CD4-positive, alpha-beta T cell (primary cell): ENCODE measurements around the gene SH3BP5. TPM values are rescaled to one million over a fixed set of nuclear protein-coding genes. Genes with fewer than 3 reads are reported as not detected.

Experiments
- ATAC-seq: fragments of 200-7000 bp; cut with Tn5 transposase; one replicate; pipeline ENCODE4 v1.10.0; 2022; ENCODE audit warnings: mild to moderate bottlenecking; ENCODE audit not compliant: poor library complexity
- CTCF ChIA-PET: fragments of 350-600 bp; sonication (Branson Sonifier 250); formaldehyde crosslinking; loops from one replicate; lab custom pipeline; 2021; ENCODE audit warnings: antibody characterized with exemption, inconsistent platforms; lab: Charles Lee
- POLR2A ChIA-PET: fragments of 350-600 bp; sonication (Branson Sonifier 250); formaldehyde crosslinking; loops from one replicate; lab custom pipeline; 2021; ENCODE audit warnings: antibody characterized with exemption, inconsistent platforms; lab: Charles Lee
- DNase-seq, 14 experiments: peaks; one replicate each; pipeline ENCODE4 v3.0.0-alpha.2; 2013 to 2020; ENCODE audit warnings: mixed read lengths in 2 of 14
- H3K27ac ChIP-seq, 2 donors: one replicate each; pipeline versions ENCODE4 v1.5.1 to v1.7.0; 2013; ENCODE audit warnings: low read length in 2 of 2, low read depth in 1 of 2, mild to moderate bottlenecking in 1 of 2
- H3K27me3 ChIP-seq, 2 experiments: 1 replicate in 1 of 2; 2 replicates in 1 of 2; pipeline versions ENCODE4 v1.6.1 to v1.7.0; 2013; ENCODE audit warnings: low read length in 2 of 2, control low read depth in 1 of 2, mild to moderate bottlenecking in 1 of 2, moderate library complexity in 1 of 2; ENCODE audit not compliant: insufficient read depth in 2 of 2, control insufficient read depth in 1 of 2
- H3K36me3 ChIP-seq: one replicate; pipeline ENCODE4 v1.6.1; 2013; ENCODE audit warnings: low read length, control low read depth; ENCODE audit not compliant: insufficient read depth
- H3K4me1 ChIP-seq: one replicate; pipeline ENCODE4 v1.6.1; 2013; ENCODE audit warnings: low read length, control low read depth; ENCODE audit not compliant: insufficient read depth
- H3K4me3 ChIP-seq: one replicate; pipeline ENCODE4 v1.5.1; 2013; ENCODE audit warnings: mild to moderate bottlenecking, low read length, moderate library complexity
- H3K9me3 ChIP-seq, 2 experiments: 1 replicate in 1 of 2; 2 replicates in 1 of 2; pipeline versions ENCODE4 v1.6.1 to v1.7.0; 2013; ENCODE audit warnings: low read length in 2 of 2, mild to moderate bottlenecking in 2 of 2, control low read depth in 1 of 2, moderate library complexity in 1 of 2; ENCODE audit not compliant: control insufficient read depth in 1 of 2, insufficient read depth in 1 of 2
- H3K27ac Mint-ChIP-seq: one replicate; pipeline ENCODE4 v1.8.0; 2020; ENCODE audit warnings: mixed read lengths
- H3K27me3 Mint-ChIP-seq: one replicate; pipeline ENCODE4 v1.8.0; 2021; ENCODE audit warnings: mixed read lengths
- H3K36me3 Mint-ChIP-seq: one replicate; pipeline ENCODE4 v1.8.0; 2021; ENCODE audit warnings: low read depth, mixed read lengths
- H3K4me1 Mint-ChIP-seq: one replicate; pipeline ENCODE4 v1.8.0; 2021; ENCODE audit warnings: low read depth, mixed read lengths
- H3K4me3 Mint-ChIP-seq: one replicate; pipeline ENCODE4 v1.8.0; 2020; ENCODE audit warnings: mild to moderate bottlenecking, mixed read lengths
- H3K9me3 Mint-ChIP-seq: one replicate; pipeline ENCODE4 v1.8.0; 2020; ENCODE audit warnings: mixed read lengths
- intact Hi-C, 2 experiments: fragments of 100-400 bp; cut with DNase I in 1 of 2; cut with micrococcal nuclease in 1 of 2; formaldehyde crosslinking; loops; one replicate each; pipeline versions ENCODE4 v1.15.1 to v1.9.0; 2023 to 2025; cut with DNase I, micrococcal nuclease
- total RNA-seq, 174 experiments: library from RNA in 2 of 174; stranded (reverse) in 2 of 174; gene quantifications; one replicate each; pipeline ENCODE4 v1.2.3 and lab custom pipeline; 2021 to 2026
- TF ChIP-seq, protein P1 (sequence below): fragments of 200-600 bp; IDR thresholded peaks from one replicate; pipeline ENCODE4 v1.8.0; 2022; ENCODE audit warnings: antibody characterized with exemption, mild to moderate bottlenecking

The SH3BP5 gene
- total RNA-seq, 2 experiments from 2014 or later, result 16.8 to 17.7 TPM

DNA sequence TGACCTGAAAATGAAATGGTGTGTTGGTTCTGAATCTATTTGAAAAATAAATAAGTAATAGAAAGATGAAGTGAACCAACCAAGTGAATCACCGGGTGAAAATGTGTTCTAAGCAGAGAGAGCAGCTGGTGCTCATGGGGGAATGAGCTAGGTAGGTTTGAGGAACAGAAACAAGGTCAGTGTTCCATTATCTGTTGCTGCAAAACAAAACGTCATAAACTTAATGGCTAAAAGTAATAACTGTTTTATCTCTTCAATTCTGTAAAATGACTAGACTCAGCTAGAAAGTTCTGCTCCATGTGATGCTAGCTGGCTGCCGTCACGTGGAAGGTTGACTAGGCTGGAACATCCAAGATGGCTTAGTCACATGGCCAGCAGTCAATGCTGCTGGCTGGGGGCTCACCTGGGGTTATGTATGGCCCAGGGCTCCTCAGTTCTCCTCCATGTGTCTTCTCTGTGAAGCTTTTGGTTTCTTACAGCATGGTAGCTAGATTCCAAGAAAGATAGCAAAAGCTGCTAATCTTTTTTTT is 13.3 kb upstream of the SH3BP5 start:
- ATAC-seq, result no peak
- TF ChIP-seq, protein P1, sequence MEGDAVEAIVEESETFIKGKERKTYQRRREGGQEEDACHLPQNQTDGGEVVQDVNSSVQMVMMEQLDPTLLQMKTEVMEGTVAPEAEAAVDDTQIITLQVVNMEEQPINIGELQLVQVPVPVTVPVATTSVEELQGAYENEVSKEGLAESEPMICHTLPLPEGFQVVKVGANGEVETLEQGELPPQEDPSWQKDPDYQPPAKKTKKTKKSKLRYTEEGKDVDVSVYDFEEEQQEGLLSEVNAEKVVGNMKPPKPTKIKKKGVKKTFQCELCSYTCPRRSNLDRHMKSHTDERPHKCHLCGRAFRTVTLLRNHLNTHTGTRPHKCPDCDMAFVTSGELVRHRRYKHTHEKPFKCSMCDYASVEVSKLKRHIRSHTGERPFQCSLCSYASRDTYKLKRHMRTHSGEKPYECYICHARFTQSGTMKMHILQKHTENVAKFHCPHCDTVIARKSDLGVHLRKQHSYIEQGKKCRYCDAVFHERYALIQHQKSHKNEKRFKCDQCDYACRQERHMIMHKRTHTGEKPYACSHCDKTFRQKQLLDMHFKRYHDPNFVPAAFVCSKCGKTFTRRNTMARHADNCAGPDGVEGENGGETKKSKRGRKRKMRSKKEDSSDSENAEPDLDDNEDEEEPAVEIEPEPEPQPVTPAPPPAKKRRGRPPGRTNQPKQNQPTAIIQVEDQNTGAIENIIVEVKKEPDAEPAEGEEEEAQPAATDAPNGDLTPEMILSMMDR, result no peak
- intact Hi-C loops, result no loop called here
- Mint-ChIP-seq H3K27ac (no peak overlapping the region), H3K4me3 (peak overlapping the region; percentile 3), H3K9me3 (peaks cover 7% of the 10 kb centered on the region), H3K27me3 (no peaks in the 10 kb centered on the region), H3K36me3 (no peaks in the 10 kb centered on the region), H3K4me1 (peaks cover 73% of the 10 kb centered on the region)
- H3K4me3 ChIP-seq, result no peak overlapping the region
- no peaks in the 10 kb centered on the region for H3K27me3 ChIP-seq
- DNase-seq, result peak in 2 of 14 experiments; percentile 31 to 46
- H3K27ac ChIP-seq, result no peak overlapping the region
- peaks cover 0 to under 1% of the 10 kb centered on the region in 2 experiments for H3K9me3 ChIP-seq
- H3K36me3 ChIP-seq, result no peaks in the 10 kb centered on the region
- ChIA-PET CTCF (interaction anchor here (0.6 to 4.1 kb wide), 4 partner anchors 9 to 238 kb away, joined by 3 to 17 read pairs (median 4); partner anchors contain the start of gene SH3BP5), POLR2A (interaction anchor here (0.6 to 1.6 kb wide), 5 partner anchors 12 to 72 kb away, joined by 3 to 6 read pairs (median 3); partner anchors contain the start of gene SH3BP5)
- H3K4me1 ChIP-seq, result peaks cover 55% of the 10 kb centered on the region

DNA sequence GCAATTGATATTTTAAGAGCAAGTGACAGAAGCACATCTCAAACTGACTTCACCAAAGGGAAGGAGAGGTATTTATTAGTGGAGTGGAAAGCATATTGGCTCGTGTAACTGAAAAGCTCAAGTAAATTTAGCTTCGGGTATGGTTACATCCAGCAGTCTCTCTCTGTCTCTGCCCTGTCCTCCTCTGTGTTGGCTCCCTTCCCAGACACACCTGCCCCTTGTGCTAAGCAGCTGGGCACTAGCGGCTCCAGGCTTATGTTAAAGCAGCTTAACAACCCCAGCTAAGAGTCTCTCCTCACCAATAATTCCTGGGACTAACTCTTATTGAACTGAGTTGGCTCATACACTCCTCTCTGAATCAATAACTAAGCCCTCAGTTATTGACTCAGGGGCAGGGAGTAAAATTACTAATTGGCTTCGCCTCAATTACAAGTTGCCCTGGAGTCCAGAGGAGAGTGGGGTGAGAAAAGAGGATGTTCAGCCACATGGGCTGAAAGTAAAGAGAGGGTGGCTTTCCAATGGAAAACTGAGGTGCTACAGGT is 12.8 kb upstream of the SH3BP5 start:
- no peak for DNase-seq
- Mint-ChIP-seq H3K4me3 (peak overlapping the region; percentile 3), H3K36me3 (no peaks in the 10 kb centered on the region), H3K9me3 (peaks cover 2% of the 10 kb centered on the region), H3K27ac (no peak overlapping the region), H3K27me3 (no peaks in the 10 kb centered on the region), H3K4me1 (peaks cover 68% of the 10 kb centered on the region)
- Histone ChIP-seq H3K9me3 (no peaks in the 10 kb centered on the region), H3K27me3 (no peaks in the 10 kb centered on the region), H3K4me1 (peaks cover 50% of the 10 kb centered on the region), H3K27ac (no peak overlapping the region), H3K4me3 (no peak overlapping the region), H3K36me3 (no peaks in the 10 kb centered on the region)
- CTCF ChIA-PET, result interaction anchor here (0.6 to 4.1 kb wide), 4 partner anchors 9 to 237 kb away, joined by 3 to 17 read pairs (median 4); partner anchors contain the start of gene SH3BP5
- POLR2A ChIA-PET, result interaction anchor here (0.8 to 1.6 kb wide), 4 partner anchors 13 to 72 kb away, joined by 3 to 6 read pairs (median 4); partner anchors contain the start of gene SH3BP5
- TF ChIP-seq, protein P1, result no peak
- intact Hi-C loops, result no loop called here
- no peak for ATAC-seq

DNA sequence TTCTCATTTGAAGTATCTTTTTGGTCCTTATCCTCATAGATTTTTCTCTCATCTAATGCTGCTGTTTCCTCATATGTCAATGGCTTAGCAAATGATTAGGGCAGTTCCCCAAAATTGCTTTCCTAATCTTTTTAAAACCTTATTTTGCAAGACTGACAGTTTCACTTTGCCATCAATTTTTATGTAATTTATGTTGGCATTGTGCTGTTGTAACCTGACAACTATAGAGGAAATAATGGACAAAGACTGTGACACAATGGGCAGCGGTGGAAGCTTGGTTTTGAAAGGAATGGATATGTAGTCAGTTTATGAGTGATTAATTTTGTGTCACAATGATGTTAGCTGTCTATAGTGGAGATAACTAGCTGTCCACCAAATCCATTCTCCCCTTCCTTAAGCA is 10.6 kb upstream of the SH3BP5 start:
- Mint-ChIP-seq H3K4me3 (no peak overlapping the region), H3K36me3 (no peaks in the 10 kb centered on the region), H3K27me3 (no peaks in the 10 kb centered on the region), H3K9me3 (no peaks in the 10 kb centered on the region), H3K4me1 (peaks cover 48% of the 10 kb centered on the region), H3K27ac (no peak overlapping the region)
- H3K9me3 ChIP-seq, result no peaks in the 10 kb centered on the region
- ATAC-seq, result no peak
- POLR2A ChIA-PET, result interaction anchor here (1.1 kb wide), 1 partner anchor 12 kb away, joined by 3 read pairs; no protein-coding TSS in a partner anchor
- DNase-seq, result peak in 1 of 14 experiments; percentile 43
- no peaks in the 10 kb centered on the region for H3K27me3 ChIP-seq
- no peaks in the 10 kb centered on the region for H3K36me3 ChIP-seq
- TF ChIP-seq, protein P1, result no peak
- no peak overlapping the region for H3K4me3 ChIP-seq
- H3K27ac ChIP-seq, result no peak overlapping the region
- CTCF ChIA-PET, result interaction anchor here (1.1 kb wide), 1 partner anchor 11 kb away, joined by 3 read pairs; the partner anchor contains the start of gene SH3BP5
- peaks cover 35% of the 10 kb centered on the region for H3K4me1 ChIP-seq
- intact Hi-C loops, result no loop called here
